ENCODE measurements around the gene PEX5L. TPM values are rescaled to one million over a fixed set of nuclear protein-coding genes. Genes with fewer than 3 reads are reported as not detected.

The PEX5L gene
- total and polyA plus RNA-seq, 12 donors, result 0.03 to 1.1 (median 0.16) TPM; not detected in 3

GRCh38 chr3:179949412-179949811 is 87.3 kb downstream of the PEX5L start:
- Histone ChIP-seq H3K4me3 (no peak overlapping the region), H3K27ac (no peak overlapping the region), H3K27me3 (no peaks in the 10 kb centered on the region), H3K36me3 (replicated peaks in 1 of 2) (no peaks in the 10 kb centered on the region), H3K9me3 (replicated peaks in 1 of 3) (no peaks in the 10 kb centered on the region), H3K4me1 (replicated peaks in 1 of 2) (no peaks in the 10 kb centered on the region)
- intact Hi-C loops (cut with DNase I), result no loop called here
- no peak for DNase-seq
- WGBS, 4 donors, result 13 to 40% (median 21%) methylated on average over 1 of the region's 1 CpG
- TF ChIP-seq POLR2A (IDR thresholded peaks at IDR 0.05) (no peak), CTCF (IDR thresholded peaks at IDR 0.05) (no peak)

GRCh38 chr3:179948740-179949139 is 88.0 kb downstream of the PEX5L start:
- H3K27me3 ChIP-seq, result no peaks in the 10 kb centered on the region
- 58 to 67% (median 61%) methylated on average over 7 of the region's 7 CpGs for WGBS, 4 donors
- H3K9me3 ChIP-seq (replicated peaks in 1 of 3), result no peaks in the 10 kb centered on the region
- no peak for DNase-seq
- intact Hi-C loops (cut with DNase I), result no loop called here
- TF ChIP-seq POLR2A (IDR thresholded peaks at IDR 0.05) (no peak), CTCF (IDR thresholded peaks at IDR 0.05) (no peak)
- H3K4me1 ChIP-seq (replicated peaks in 1 of 2), result no peaks in the 10 kb centered on the region
- H3K27ac ChIP-seq, result no peak overlapping the region
- no peak overlapping the region for H3K4me3 ChIP-seq
- no peaks in the 10 kb centered on the region for H3K36me3 ChIP-seq (replicated peaks in 1 of 2)

- no peak for TF ChIP-seq POLR2A (IDR thresholded peaks at IDR 0.05)
- Histone ChIP-seq H3K27ac (no peak overlapping the region), H3K36me3 (replicated peaks in 1 of 2) (no peaks in the 10 kb centered on the region), H3K27me3 (peaks cover 6% of the 10 kb centered on the region), H3K4me1 (replicated peaks in 1 of 2) (no peaks in the 10 kb centered on the region), H3K4me3 (no peak overlapping the region), H3K9me3 (replicated peaks in 1 of 3) (no peaks in the 10 kb centered on the region)
- intact Hi-C loops (cut with DNase I), result no loop called here
- WGBS, 4 donors, result 69 to 71% (median 70%) methylated on average over 7 of the region's 7 CpGs
- DNase-seq, result no peak
Measured at GRCh38 chr3:179945569-179945968, 91.2 kb downstream of the PEX5L start.

GRCh38 chr3:179943117-179943880 is 93.4 kb downstream of the PEX5L start:
- Histone ChIP-seq H3K27me3 (peaks cover 6% of the 10 kb centered on the region), H3K9me3 (replicated peaks in 1 of 3) (no peaks in the 10 kb centered on the region), H3K4me3 (no peak overlapping the region), H3K36me3 (replicated peaks in 1 of 2) (no peaks in the 10 kb centered on the region), H3K4me1 (replicated peaks in 1 of 2) (no peaks in the 10 kb centered on the region), H3K27ac (no peak overlapping the region)
- TF ChIP-seq POLR2A (IDR thresholded peaks at IDR 0.05), result no peak
- TF ChIP-seq CTCF (IDR thresholded peaks at IDR 0.05), result no peak
- intact Hi-C loops (cut with DNase I), result no loop called here
- 57 to 69% (median 64%) methylated on average over 6 of the region's 6 CpGs for WGBS, 4 donors
- DNase-seq, result no peak

GRCh38 chr3:179942553-179943075 is 94.1 kb downstream of the PEX5L start:
- DNase-seq, result no peak
- Histone ChIP-seq H3K36me3 (replicated peaks in 1 of 2) (no peaks in the 10 kb centered on the region), H3K9me3 (replicated peaks in 1 of 3) (no peaks in the 10 kb centered on the region), H3K27me3 (peaks cover 6% of the 10 kb centered on the region), H3K4me3 (no peak overlapping the region), H3K4me1 (replicated peaks in 1 of 2) (no peaks in the 10 kb centered on the region), H3K27ac (no peak overlapping the region)
- TF ChIP-seq CTCF (IDR thresholded peaks at IDR 0.05), result no peak
- TF ChIP-seq POLR2A (IDR thresholded peaks at IDR 0.05), result no peak
- WGBS, 4 donors, result 41 to 56% (median 46%) methylated on average over 8 to 11 of the region's 11 CpGs
- intact Hi-C loops (cut with DNase I), result no loop called here

Measured in adrenal gland (tissue), 12 donors.